HCT116 (cell line): ENCODE measurements around the gene LAD1.

Source experiments
- CEBPB ChIP-seq: IDR thresholded peaks from 2 replicates; pipeline ENCODE4 v1.6.1; 2012; ENCODE audit warnings: low read depth
- CTCF ChIP-seq, 3 experiments: fragments of 200-600 bp in 1 of 3; sonication (generic) in 1 of 3; IDR thresholded peaks in 2 of 3; conservative IDR thresholded peaks in 1 of 3; 2 replicates each; pipeline ENCODE4 v1.5.1; 2012 to 2017; ENCODE audit warnings: low read depth in 2 of 3, low read length in 2 of 3, antibody characterized with exemption in 1 of 3, borderline replicate concordance in 1 of 3, control low read depth in 1 of 3, mild to moderate bottlenecking in 1 of 3, mixed read lengths in 1 of 3, mixed run types in 1 of 3, moderate library complexity in 1 of 3; ENCODE audit not compliant: insufficient read depth in 1 of 3
- ELF1 ChIP-seq: IDR thresholded peaks from 2 replicates; pipeline ENCODE4 v1.6.1; 2012; ENCODE audit warnings: low read depth, borderline replicate concordance
- FOSL1 ChIP-seq: IDR thresholded peaks from 2 replicates; pipeline ENCODE4 v1.6.1; 2012; ENCODE audit warnings: low read depth
- POLR2A ChIP-seq: IDR thresholded peaks from 2 replicates; pipeline ENCODE4 v1.7.0; 2011; ENCODE audit warnings: borderline replicate concordance; ENCODE audit not compliant: insufficient read depth, insufficient read length; ENCODE audit errors: extremely low read depth
- POLR2AphosphoS5 ChIP-seq: IDR thresholded peaks from 2 replicates; pipeline ENCODE4 v1.6.1; 2011; ENCODE audit warnings: mild to moderate bottlenecking, low read depth, low read length, moderate library complexity
- REST ChIP-seq: IDR thresholded peaks from 2 replicates; pipeline ENCODE4 v1.6.1; 2012; ENCODE audit warnings: low read depth
- TCF7L2 ChIP-seq: IDR thresholded peaks from 2 replicates; pipeline ENCODE4 v1.7.0; 2011; ENCODE audit warnings: borderline replicate concordance, inconsistent platforms; ENCODE audit not compliant: insufficient read depth, insufficient read length; ENCODE audit errors: extremely low read depth
- YY1 ChIP-seq: IDR thresholded peaks from 2 replicates; pipeline ENCODE4 v1.6.1; 2011; ENCODE audit warnings: low read length, low read depth, moderate library complexity, mild to moderate bottlenecking; ENCODE audit not compliant: insufficient replicate concordance; ENCODE audit errors: extremely low read depth
- ZFX ChIP-seq: fragments of 450-650 bp; IDR thresholded peaks from 2 replicates; pipeline ENCODE4 v1.6.1; 2017
- ZNF274 ChIP-seq: fragments of 200-500 bp; sonication (Bioruptor generic); IDR thresholded peaks from 2 replicates; pipeline ENCODE4 v1.6.1; 2014; ENCODE audit warnings: mild to moderate bottlenecking, low read depth, low read length, inconsistent platforms

GRCh38 chr1:201374364-201374763, 24.8 kb downstream of the LAD1 start:
- TF ChIP-seq CTCF (IDR thresholded peaks at IDR 0.05 in 2 of 3, conservative IDR thresholded peaks at IDR 0.05 in 1 of 3; ENCODE audit: borderline replicate concordance in 1 of 3, insufficient read depth in 1 of 3, low read depth in 2 of 3, low read length in 2 of 3) (no peak), TCF7L2 (no peak), POLR2AphosphoS5 (no peak), POLR2A (no peak), CEBPB (no peak), YY1 (no peak), FOSL1 (no peak), ELF1 (no peak), REST (no peak), ZNF274 (no peak), ZFX (no peak)
